Stimulated activated CD4-positive, alpha-beta T cell treated with anti-CD3 and anti-CD28 coated beads, Interleukin-4, amount 100 ng/mL, for 1 hour (primary cell): ENCODE results near the gene SYNDIG1.

Experiments
- DNase-seq: peaks from one replicate; pipeline ENCODE4 v3.0.0-alpha.2; 2020

SYNDIG1 gene

DNA sequence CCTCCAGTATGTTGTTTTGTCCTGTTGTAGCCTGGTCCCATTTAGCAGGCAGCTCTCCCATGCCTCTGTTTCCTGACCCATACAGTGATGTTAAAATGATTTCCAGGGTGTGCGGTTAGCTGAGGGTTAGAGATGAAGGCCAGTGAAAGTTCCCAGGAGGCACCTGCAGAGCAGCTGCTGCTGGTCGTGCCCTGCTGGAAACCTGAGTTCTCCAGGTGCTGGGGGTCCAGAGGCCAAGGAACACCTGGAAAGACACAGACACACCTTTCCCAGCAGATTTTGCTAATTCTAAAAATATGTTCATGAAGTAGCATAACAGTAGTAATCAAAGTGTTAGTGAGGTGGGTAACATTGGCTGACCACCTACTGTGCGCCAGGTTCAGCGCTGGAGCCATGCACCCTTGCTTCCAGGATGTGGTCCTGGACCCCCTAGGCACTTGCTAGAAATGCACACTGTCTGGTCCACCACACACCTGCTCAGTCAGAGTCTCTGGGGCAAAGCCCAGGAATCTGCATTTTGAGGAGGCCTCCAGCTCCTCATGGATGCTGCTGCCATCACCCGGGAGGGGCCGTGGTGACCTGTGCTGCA lies 118.7 kb downstream of the SYNDIG1 start:
- no peak for DNase-seq

DNA sequence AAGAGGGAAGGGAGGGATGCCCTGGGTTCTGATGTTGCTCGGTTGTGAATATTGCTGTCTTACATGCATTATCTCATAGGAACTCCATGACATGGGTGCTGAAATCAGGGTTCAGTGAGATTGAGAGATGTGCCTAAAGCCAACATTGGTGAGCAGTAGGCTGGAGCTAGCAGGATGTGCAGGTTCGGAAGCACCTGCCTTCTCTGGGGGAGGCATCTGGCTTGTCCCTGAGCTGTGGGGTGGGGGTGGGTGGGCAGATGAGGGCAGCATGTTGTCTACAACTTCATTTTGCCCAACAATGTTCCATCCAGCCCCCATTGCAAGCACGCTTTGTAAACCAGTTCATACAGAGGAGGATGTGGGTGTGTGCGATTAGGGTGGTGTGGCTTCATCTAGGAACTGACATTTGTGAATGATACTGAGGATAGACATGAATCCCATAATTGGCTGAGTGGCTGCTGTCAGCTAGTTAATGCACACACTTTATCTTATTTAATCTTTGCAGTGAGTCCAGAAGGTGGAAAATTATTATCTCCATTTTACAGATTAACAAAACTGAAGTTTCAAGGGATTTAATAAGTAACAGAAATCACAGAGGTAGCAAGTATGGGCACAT lies 119.4 kb downstream of the SYNDIG1 start:
- DNase-seq: no peak

DNA sequence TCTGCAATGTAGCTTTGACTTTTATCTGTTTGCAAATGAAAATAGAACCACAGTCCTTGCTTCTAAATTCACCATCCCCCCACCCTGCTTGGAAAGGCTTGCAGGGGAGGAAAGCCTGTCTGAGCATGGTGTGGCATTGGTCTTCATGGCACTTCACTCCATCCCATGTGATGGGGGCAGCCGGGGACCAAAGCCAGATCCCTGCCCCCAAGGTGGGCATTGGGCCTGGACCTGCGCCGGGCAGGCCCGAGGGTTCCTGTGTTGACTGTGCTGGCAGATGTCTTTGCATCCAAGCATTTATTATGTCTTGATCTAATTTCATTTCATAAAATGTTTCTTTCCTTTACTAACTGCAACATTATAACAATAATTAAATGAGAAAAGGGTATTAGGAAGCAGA lies 120.0 kb downstream of the SYNDIG1 start:
- no peak for DNase-seq

DNA sequence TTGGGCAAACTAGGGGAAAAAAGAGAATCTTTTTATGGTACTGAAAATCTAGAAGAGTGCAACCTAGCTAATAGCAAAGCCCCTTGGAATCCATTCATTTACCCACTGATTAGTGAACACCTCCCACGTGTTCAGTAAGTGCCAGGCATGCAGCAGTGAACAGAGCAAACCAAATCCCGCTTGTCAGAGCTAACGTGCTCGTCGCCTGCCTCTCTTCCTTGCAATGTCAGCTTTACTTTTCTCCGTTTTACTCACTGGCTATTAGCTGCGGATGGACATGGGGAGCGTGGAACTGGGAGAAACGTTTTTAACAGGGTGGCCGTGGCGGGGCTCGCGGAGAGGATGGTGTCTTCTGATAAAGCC lies 120.4 kb downstream of the SYNDIG1 start:
- DNase-seq: no peak

DNA sequence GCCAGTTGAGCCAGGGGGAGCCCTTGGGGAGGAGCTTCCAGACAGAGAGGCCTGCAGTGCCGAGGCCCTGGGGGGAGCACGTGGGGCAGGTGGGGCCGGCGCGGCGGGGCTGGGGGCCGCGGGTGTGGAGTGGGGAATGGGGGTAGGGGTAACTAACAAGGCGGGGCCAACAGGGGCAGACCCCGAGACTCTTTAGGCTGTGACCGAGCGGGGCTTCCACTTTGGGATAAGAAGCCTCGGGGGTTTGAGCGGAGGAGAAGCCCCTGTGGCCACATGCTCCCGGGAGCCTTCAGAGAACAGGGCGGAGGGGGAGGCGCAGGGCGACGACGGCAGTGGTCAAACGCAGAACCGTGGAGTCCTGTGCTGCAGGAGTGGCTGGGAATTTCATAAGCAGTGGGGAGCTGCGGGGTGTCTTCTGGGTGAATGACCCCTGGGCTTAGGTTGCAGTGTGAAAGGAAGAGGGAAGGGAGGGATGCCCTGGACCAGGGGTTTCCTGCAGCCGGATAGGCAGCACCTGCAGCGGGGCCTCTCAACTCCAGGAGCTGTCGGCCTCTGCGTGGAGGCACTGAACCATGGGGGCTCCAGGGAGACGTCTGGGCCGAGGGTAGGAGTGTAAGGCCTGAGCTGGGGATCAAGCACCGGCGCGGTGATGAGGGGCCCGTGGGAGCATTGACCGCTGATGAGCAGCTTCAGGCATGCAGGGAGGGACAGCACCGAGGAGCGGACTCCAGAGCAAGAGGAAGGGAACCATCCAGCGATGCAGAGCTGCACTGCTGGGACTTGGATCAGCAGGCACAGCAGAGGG lies 121.0 kb downstream of the SYNDIG1 start:
- no peak for DNase-seq

DNA sequence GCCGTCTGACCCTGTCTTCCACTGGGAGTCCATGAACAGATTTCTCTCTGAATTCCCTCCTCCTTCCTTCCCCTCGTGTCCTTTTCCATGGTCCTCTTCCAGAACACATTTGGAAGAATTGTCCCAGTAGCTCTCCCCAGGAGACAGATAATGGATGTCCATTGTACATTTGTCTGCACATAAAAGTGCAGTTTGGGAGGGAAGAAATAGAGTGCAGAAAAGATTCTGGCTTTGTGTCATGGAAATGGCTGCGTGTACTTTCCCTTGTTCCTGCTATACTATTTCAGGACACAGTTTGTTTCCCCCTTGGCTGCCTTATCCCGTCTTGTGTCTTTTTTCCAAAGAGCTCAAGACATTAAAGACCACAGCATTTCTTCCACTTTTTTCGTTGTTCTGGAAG lies 127.6 kb downstream of the SYNDIG1 start:
- no peak for DNase-seq

DNA sequence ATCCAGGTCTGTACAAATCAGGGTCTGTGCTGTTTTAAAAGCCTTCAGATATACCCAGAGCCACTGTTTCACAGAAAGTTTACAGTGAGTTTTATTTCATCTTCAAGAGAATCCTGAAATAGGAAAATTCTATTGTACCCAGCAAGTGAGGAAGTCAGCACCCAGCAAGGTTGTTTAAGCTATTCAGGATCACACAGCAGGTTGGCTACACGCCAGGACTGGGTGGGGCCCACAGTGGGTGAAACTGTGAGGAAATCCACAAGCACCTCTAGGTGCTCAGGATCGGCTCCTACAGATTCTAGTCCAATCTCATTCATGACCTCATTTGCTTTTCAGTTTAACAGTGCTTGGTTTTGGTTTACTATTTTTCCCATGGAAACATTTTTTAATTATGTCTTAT lies 128.9 kb downstream of the SYNDIG1 start:
- no peak for DNase-seq

DNA sequence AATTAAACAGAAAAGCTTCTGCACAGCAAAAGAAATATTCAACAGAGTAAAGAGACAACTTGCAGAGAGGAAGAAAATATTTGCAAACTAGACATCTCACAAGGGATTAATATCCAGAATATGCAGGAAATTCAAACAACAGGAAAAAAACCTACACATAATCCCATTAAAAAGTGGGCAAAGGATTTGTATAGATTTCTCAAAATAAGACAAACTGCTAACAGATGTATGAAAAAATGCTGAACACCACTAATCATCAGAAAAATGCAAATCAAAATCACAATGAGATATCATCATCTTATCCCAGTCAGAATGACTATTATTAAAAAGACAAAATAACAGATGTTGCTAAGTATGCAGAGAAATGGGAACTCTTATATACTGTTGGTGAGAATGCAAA lies 129.6 kb downstream of the SYNDIG1 start:
- no peak for DNase-seq

DNA sequence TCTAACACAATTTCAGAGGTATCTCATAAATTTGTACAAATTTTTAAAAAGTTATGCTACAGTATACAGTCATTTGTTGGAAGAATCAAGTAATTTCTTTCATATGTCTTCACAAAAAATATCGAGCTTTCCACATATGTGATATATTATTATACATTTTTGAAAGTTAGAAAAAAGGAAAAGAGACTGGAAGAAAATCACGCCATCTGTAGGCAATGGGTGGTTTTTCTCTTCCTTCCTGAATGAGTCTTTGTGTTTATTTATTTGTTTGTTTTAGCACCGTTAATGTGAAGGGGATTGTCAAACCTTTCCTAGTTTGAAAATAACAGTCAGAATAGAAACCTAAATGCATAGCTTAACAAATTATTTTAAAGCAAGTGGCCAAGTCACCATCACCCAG lies 130.6 kb downstream of the SYNDIG1 start:
- DNase-seq: no peak

DNA sequence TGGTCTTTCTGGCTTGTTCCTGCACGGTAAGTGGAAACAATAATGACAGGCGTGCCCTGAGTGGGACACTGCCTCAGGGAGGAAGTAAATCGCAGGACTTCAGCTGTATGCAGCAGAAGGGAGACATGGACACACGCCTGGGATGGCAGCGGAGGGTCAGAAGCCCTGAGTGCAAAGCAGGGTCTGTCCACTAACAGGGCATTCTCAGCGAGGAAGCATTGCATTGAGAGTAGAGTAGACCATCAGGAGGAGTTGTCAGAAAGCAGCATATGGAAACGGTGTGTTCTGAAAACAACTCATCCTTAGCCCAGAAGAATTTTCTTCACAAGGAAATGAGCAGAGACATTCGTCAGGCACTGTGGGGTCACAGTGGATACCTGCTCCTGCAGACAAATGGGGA lies 134.0 kb downstream of the SYNDIG1 start:
- DNase-seq: no peak

DNA sequence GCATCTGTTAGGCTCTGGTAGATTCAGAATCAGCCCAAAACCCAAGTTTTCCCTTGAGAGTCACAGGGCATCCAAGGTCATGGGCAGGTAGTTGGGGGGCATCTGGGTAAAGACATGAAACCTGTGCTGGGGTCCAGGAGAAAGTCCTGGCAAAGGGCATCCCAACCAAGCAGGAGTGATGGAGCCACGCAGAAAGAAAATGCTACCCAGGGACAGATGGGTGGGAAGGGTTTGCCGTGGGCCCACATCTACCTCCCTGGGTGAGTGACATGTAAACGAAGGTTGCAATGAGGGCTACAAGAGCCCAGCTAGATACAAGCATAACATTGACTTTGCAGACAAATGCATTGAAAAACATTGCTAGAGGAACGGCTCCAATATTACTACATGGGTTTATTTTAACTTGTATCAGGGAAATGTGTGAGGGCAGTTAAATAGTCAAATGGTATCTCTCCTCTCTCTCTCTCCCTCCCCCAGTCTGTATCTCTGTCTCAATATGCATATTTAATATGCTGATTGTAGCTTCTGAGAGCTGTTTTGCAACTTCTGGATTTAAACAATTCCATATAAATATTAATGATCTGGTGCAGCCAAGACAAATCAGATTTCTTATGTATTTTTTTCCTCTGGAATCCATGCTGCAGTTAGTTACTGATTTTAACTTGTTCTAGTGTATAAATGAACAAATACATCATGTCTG lies 135.7 kb downstream of the SYNDIG1 start:
- DNase-seq: no peak

DNA sequence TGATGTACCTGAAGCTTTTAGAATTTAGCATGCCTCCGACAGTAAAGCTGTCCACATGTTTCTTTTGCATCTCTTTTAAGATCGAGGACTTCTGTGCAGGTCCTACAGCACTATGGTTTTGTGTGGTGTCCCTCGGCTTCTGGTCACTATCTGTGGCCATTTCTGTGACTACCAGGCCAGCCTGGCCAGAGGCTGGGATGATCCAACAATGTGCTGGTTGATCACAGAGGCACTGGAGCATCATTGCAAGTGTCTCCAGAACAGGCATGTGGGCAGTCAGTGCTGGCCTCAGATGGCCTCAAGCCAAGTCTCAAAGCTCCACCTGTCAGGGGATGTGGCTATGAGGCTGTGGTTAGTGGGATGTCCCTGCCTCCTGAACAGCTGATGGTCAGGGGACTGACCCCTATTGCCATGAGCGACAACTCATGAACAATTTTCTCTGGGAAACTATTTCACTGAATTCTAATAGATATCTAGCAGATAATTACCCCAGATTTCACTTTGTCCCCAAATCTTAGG lies 136.6 kb downstream of the SYNDIG1 start:
- no peak for DNase-seq

DNA sequence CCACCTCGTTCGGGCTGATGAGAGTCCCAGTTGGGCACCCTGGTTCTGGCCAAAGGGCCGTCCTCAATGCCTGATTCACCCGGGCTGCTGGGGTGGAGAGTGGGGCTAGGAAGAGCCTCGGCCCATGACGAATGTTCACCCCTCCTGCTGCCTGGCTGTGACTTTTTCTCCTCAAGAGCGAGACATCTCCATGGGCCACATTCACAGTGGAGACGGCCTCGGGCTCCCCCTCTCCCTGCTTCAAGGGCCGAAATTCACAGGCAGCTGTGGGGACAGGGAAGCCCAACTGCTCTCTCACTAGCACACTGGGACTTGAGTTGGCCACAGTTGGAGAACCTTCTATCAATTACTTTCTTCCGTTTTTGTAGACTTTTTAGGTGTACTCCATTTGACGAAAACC lies 138.0 kb downstream of the SYNDIG1 start:
- DNase-seq: no peak

DNA sequence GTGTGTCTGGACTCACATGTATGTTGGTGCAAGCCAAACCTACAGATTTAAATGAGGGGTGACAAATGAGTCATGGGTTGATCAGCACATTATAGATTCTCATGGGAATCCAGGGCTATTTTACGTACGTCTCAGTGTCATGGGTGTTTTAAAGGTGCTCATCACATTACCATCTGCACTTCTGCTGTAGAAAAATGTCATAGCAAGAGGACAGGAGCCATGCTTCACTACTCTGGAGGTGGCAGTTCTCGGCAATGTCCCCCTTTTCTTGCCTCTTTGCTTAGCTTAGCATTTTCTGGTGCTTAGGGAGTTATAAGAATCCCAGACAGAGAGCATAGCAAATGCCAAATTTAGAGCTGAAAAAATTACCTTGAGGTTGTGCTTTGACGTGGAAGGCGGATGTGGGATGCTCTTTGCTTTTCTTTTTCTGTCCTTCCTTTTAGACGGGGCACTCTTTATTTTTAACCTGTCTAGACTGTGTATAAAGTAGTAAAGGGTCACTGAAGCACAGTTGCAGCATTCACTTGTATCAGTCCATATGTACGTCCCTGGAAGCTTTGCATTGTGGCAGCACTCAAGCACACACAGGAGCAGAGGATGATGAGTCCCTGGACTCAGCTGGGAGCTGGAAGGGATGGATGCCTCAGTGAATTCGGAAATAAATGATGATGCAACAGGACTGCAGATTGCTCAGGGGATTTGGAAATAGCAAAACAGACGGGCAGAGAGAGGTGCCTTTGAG lies 139.7 kb downstream of the SYNDIG1 start:
- no peak for DNase-seq

DNA sequence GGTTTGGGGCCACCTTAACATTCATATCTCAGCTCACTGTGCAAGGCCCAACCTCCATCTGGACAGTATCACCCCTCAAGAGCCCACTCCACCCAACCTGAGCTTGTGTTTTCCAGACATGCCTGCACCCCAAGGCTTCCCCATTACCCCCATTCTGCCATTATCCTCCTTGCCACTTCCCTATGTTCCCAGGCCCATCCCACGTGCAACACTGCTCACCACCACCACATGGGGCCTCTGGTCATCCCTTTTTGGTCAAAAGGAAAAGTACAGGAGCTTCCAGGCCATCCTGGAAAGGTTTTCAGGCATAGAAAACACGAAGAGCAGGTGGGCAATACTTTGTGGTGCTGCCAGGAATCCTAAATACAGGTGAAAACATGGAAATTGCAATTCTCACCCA lies 140.3 kb downstream of the SYNDIG1 start:
- no peak for DNase-seq

DNA sequence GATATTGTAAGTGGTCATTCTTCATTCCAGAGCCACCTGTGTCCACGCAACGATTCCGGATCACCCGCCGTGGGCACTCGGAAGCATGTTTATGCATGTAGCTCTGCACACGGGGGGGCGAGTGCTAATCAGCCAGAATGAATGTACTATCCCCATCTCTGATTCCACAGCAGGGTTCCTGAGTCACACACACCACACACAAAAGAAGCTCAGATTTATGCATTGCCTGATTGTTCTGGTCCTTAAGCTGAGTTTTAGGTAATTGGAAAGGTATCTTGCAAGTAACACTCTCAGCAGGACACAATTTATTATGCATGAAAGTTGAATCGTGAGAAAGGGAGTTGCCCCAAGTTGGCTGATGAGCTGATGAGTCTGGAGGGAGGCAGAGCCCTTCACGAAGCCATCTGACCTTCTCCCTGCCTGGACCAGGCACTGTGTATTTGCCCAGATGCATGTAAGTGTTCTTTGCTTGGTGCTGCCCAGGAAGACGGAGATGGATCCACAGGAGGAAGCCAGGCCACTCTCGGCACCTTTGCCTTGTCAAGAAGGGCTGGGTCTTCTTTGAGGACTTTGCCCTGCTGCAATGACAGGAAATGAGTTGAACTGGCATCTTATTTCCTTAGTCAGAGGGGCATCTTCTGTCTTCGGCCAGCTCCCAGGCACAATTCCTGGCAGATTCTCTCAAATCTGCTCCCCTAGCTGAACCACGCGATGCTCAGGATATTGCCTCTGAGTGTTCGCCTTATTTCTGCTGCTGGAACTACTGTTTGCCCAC lies 141.1 kb downstream of the SYNDIG1 start:
- no peak for DNase-seq

DNA sequence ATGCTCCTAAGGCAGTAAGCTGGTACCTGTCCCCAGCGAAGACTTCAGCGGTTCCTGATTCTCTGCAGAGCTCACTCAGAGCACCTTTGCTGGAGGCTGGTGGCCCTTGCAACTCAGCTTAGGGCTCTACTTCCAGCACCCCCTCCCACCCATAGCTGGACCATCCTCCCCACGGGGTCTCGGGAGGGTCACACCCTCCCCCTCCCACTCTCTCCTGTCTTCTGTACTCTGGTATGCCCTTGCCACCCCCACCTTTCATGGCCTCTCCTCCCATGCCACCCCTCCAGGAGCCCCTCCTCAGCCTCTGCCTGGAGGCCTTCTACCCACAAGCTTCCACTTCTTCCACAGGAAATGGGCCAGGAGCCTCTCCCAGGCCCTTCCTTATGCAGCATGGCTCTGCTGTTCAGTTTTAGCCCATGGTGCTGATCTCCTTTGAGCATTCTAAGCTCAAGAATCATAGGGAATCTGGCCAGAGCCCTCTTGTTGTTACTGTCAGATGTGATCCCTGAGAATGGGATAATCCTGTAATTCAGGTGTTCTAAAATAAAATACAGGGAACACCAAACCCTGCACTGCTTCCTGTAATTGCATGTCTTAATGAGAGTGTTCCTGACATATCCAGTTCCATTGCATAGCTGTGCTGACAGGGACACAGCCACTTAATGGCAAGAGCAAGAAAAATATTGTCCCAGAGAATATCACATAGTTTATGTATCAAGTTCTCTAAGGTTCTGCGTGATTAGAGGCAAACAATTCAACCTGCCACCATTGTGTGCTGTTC lies 142.1 kb downstream of the SYNDIG1 start:
- no peak for DNase-seq

DNA sequence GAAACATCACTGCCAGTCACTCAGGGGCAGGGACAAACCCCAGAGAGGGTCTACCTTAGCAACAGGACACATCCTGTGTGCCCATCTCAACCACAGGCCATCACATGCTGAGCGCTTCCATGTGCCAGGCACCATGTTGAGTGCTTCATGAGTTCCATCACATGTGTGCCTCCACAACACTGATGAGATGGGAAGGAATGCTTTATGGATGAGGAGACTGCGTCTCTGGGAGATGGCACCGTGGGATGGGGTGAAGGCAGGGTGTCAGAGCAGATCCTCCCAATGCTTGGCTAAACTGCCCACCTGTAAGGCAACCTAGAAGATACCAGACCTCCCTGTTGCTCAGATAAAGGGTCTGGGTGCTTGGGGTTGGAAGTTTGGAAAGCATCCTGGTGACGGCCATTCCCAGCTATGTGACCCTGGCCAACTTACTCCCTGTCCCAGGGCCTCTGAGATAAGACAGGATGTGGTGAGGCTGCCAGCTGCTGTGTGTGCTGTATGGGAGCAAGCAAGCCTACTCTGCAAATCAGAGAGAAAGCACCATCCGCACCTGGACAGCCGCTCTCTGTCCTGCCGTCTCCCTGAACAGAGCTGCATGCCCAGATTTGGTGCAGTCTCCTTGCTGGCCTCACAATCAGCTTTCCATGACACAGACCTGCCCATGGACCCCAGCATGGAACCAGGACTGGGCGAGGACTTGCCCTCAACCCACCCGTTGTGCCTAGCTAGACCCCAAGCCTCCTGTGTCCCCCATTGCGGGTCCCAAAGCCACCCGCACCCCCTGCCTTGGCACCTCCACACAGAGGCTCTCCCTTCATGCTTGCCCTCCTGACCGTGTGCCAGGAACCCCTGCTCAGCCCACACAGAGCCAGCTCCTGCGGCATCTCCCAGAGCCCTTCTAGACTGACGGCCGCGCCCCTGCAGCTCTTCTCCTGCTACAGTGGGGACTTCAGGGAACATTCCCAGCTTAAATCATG lies 143.7 kb downstream of the SYNDIG1 start:
- DNase-seq: no peak

DNA sequence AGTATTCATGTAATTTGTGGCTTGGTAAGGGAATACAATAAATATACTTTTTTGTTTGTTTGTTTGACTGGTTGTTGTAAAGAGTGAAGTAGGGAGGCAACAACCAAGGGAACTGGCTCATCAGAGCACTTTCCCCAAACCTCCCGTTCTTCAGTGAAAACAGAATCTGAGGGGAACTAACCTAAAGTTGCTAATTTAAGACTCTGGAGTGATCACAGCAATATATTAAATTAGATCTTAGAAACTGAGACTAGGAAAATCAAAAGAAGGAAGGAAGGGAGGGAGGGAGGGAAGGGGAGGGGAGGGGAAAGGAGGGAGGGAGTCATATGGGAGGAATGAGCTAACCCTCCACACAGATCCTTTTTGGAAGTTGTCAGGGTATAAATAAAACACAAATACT lies 144.9 kb downstream of the SYNDIG1 start:
- no peak for DNase-seq

DNA sequence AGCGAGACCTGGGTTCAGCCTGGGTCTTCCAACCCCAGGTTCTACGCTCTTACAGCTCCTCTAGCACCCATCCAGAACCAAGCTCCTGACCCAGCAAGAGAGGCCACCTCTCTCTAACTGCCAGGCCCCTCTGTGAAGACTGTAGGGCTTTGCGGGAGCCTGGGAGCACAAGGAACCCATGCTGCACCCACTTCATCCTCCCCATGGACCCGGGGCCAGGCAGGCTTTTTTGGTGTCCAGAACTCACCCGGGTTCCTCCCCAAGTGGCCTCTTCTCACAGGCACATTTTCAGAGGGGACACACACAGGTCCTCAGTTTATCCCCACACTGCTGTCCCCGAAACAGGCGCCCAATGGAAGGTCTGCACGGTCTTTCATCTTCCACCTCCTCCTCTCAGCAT lies 145.9 kb downstream of the SYNDIG1 start:
- no peak for DNase-seq
